GM13976 (cell line): Measurements from ENCODE around the gene DZIP3.

Experiments used
- DNase-seq: peaks from one replicate; pipeline ENCODE4 v3.0.0; 2012; ENCODE audit warnings: low spot score
- CTCF ChIP-seq: IDR thresholded peaks from 2 replicates; pipeline ENCODE4 v1.5.1; 2012; ENCODE audit warnings: borderline replicate concordance, mild to moderate bottlenecking; ENCODE audit not compliant: insufficient read depth; ENCODE audit errors: extremely low read depth, missing control alignments, control extremely low read depth
- in situ Hi-C: fragments of 300-500 bp; cut with MboI; formaldehyde crosslinking; loops from one replicate; pipeline ENCODE4 v1.12.0; 2022; ENCODE audit warnings: low sequenced_read_pairs, mixed read lengths, inconsistent platforms; ENCODE audit not compliant: unreplicated experiment

Gene DZIP3

GRCh38 chr3:108598375-108598774 is 8.9 kb downstream of the DZIP3 start:
- no peak for DNase-seq
- in situ Hi-C loops = no loop called here
- TF ChIP-seq CTCF = no peak

- TF ChIP-seq CTCF = no peak
- DNase-seq = no peak
- in situ Hi-C loops = no loop called here
Measured at GRCh38 chr3:108599677-108600409, 10.3 kb downstream of the DZIP3 start.

DNA sequence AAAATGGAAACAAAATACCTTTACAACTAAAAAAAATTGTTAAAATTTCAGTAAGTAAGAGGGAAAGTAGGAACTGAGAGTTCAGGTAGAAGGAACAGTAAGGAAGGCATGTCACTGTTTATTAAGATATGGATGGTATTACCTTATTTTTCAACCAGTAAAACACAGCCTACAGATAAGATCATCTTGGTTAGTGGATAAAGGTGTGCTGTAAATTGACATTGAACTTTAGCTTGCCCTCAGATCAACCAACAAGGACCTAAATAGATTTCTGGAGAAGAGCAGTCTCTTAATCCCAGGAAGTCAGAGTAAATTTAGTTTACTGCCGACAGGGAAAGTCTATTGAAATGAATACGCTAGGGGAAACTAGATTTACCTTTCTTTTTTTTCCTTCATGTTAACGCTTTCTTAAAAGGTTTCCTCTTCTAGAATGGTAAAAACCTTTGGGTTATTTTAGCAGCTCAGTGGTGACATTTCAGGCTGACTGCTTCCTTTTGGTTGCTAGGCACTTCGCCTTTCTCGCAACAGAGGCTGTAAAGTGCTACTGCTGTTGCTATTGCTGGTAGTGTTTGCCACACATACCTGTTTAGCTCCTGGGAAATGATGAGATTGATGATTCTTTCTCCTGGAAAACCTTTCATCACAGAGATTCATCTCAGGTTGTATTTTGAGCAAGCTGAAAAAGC is 12.9 kb downstream of the DZIP3 start:
- TF ChIP-seq CTCF = no peak
- no peak for DNase-seq
- in situ Hi-C loops = no loop called here

GRCh38 chr3:108602935-108603294 is 13.4 kb downstream of the DZIP3 start:
- DNase-seq = no peak
- in situ Hi-C loops = no loop called here
- TF ChIP-seq CTCF = no peak

GRCh38 chr3:108603691-108604090 is 14.2 kb downstream of the DZIP3 start:
- TF ChIP-seq CTCF = no peak
- in situ Hi-C loops = no loop called here
- DNase-seq = no peak

DNA sequence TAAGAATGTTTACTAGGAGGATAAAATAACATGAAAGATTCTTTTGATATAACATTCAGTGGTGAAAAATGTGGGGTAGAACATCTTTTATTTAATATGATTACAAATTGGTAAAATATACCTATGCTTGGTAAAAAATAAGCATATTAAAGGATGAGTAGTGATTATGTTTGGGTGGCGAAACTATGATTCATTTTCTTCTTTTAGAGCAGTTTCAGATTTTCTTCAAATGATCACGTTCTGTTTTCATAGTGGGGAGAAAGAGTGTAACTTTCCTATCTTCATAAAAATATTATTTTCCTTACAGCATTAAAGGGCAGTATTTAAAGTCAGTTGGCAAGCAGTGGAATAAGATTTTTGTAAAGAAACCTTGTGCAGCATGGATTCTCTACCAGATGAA is 15.5 kb downstream of the DZIP3 start:
- no peak for TF ChIP-seq CTCF
- DNase-seq = no peak
- in situ Hi-C loops = no loop called here

DNA sequence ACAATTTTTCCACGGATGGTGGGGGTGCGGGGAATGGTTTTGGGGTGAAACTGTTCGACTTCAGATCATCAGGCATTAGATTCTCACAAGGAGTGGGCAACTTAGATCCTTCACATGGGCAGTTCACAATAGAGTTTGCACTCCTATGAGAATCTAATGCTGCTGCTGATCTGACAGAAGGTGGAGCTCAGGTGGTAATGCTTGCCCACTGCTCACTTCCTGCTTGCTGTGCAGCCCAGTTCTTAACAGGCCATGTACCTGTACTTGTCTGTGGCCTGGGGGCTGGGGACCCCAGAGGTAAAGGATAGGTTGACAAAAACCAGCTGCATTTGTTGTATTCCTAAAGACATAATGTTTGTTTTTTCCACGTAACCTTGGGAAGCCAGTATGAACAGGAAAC is 16.0 kb downstream of the DZIP3 start:
- no peak for TF ChIP-seq CTCF
- in situ Hi-C loops = no loop called here
- DNase-seq = no peak
